IgD-negative memory B cell (primary cell): ENCODE data around the gene KCNN1. TPM values are rescaled to one million over a fixed set of nuclear protein-coding genes. Genes with fewer than 3 reads are reported as not detected.
A peak's percentile ranks its signal among the peaks of the same experiment; 100 is the strongest.
"Not testable (repeated sequence)": the region's sequence is repeated elsewhere in the genome, so short reads cannot be mapped to it uniquely, and the experiment has no call there.

Source experiments
- H3K27ac Mint-ChIP-seq, 3 donors: one replicate each; pipeline ENCODE4 v1.8.0; 2020 to 2022; ENCODE audit warnings: mild to moderate bottlenecking in 3 of 3, mixed read lengths in 3 of 3, moderate library complexity in 1 of 3
- H3K27me3 Mint-ChIP-seq: one replicate; pipeline ENCODE4 v1.8.0; 2021; ENCODE audit warnings: mixed read lengths
- H3K36me3 Mint-ChIP-seq: one replicate; pipeline ENCODE4 v1.8.0; 2020; ENCODE audit warnings: mild to moderate bottlenecking, mixed read lengths
- H3K4me1 Mint-ChIP-seq, 3 donors: one replicate each; pipeline ENCODE4 v1.8.0; 2020 to 2022; ENCODE audit warnings: mixed read lengths in 3 of 3, mild to moderate bottlenecking in 1 of 3
- H3K4me3 Mint-ChIP-seq, 4 donors: one replicate each; pipeline ENCODE4 v1.8.0; 2020 to 2022; ENCODE audit warnings: mild to moderate bottlenecking in 4 of 4, mixed read lengths in 4 of 4, moderate library complexity in 3 of 4
- H3K9me3 Mint-ChIP-seq, 3 donors: one replicate each; pipeline ENCODE4 v1.8.0; 2020 to 2021; ENCODE audit warnings: mixed read lengths in 3 of 3, mild to moderate bottlenecking in 1 of 3
- polyA plus RNA-seq: library from polyadenylated mRNA; unstranded; fragments of 300-500 nt; fragmentation: Illumina TruSeq; gene quantifications from one replicate; pipeline ENCODE4 v1.2.3, GENCODE V29; 2021

KCNN1 gene
- polyA plus RNA-seq, 1 donor from 2014 or later: not detected

GRCh38 chr19:17972230-17972629 is 5.3 kb downstream of the KCNN1 start:
- Mint-ChIP-seq H3K27ac (no peak overlapping the region), H3K4me1 (peaks cover 0 to 2% (median 0%) of the 10 kb centered on the region in 3 donors), H3K4me3 (no peak overlapping the region), H3K27me3 (peaks cover 8% of the 10 kb centered on the region), H3K9me3 (no peaks in the 10 kb centered on the region), H3K36me3 (no peaks in the 10 kb centered on the region)

- Mint-ChIP-seq H3K27me3 (peaks cover 4% of the 10 kb centered on the region), H3K9me3 (no peaks in the 10 kb centered on the region), H3K36me3 (no peaks in the 10 kb centered on the region), H3K27ac (no peak overlapping the region), H3K4me1 (peaks cover 0 to 3% (median 0%) of the 10 kb centered on the region in 3 donors), H3K4me3 (no peak overlapping the region)
Observed at GRCh38 chr19:17973759-17974158, 6.9 kb downstream of the KCNN1 start.

GRCh38 chr19:17974551-17974950 is 7.6 kb downstream of the KCNN1 start:
- peaks cover 4% of the 10 kb centered on the region for H3K27me3 Mint-ChIP-seq
- H3K27ac Mint-ChIP-seq: no peak overlapping the region
- no peak overlapping the region for H3K4me3 Mint-ChIP-seq
- H3K36me3 Mint-ChIP-seq: no peaks in the 10 kb centered on the region
- H3K9me3 Mint-ChIP-seq: no peaks in the 10 kb centered on the region
- peaks cover 1 to 6% (median 2%) of the 10 kb centered on the region in 3 donors for H3K4me1 Mint-ChIP-seq

GRCh38 chr19:17975032-17975431 is 8.1 kb downstream of the KCNN1 start:
- peaks cover 3 to 10% (median 4%) of the 10 kb centered on the region in 3 donors for H3K4me1 Mint-ChIP-seq
- no peak overlapping the region for H3K27ac Mint-ChIP-seq
- H3K9me3 Mint-ChIP-seq: no peaks in the 10 kb centered on the region

GRCh38 chr19:17977021-17977420 is 10.1 kb downstream of the KCNN1 start:
- Mint-ChIP-seq H3K27ac (peak overlapping the region in 1 of 3 donors; percentile 25), H3K36me3 (no peaks in the 10 kb centered on the region), H3K4me1 (peaks cover 6 to 10% (median 7%) of the 10 kb centered on the region in 3 donors), H3K27me3 (no peaks in the 10 kb centered on the region), H3K9me3 (no peaks in the 10 kb centered on the region), H3K4me3 (no peak overlapping the region)

More at GRCh38 chr19:17975032-17975431, 8.1 kb downstream of the KCNN1 start:
- Mint-ChIP-seq H3K27me3 (no peaks in the 10 kb centered on the region), H3K4me3 (no peak overlapping the region), H3K36me3 (no peaks in the 10 kb centered on the region)

GRCh38 chr19:17977488-17977887 is 10.6 kb downstream of the KCNN1 start:
- Mint-ChIP-seq H3K36me3 (no peaks in the 10 kb centered on the region), H3K27ac (peak overlapping the region in 2 of 3 donors; percentile 25 to 65), H3K27me3 (no peaks in the 10 kb centered on the region), H3K4me1 (peaks cover 6 to 10% (median 7%) of the 10 kb centered on the region in 3 donors), H3K4me3 (peak overlapping the region in 1 of 4 donors; percentile 31), H3K9me3 (no peaks in the 10 kb centered on the region)

- Mint-ChIP-seq H3K27ac (no peak overlapping the region), H3K4me3 (no peak overlapping the region), H3K27me3 (peaks cover 5% of the 10 kb centered on the region), H3K9me3 (no peaks in the 10 kb centered on the region), H3K36me3 (no peaks in the 10 kb centered on the region), H3K4me1 (peaks cover 6 to 10% (median 9%) of the 10 kb centered on the region in 3 donors)
Observed at GRCh38 chr19:17981611-17982010, 14.7 kb downstream of the KCNN1 start.

- Mint-ChIP-seq H3K36me3 (no peaks in the 10 kb centered on the region), H3K27me3 (peaks cover 5% of the 10 kb centered on the region)
Observed at GRCh38 chr19:17982430-17982829, 15.5 kb downstream of the KCNN1 start.

GRCh38 chr19:17985037-17985818 is 18.3 kb downstream of the KCNN1 start:
- Mint-ChIP-seq H3K27me3 (peaks cover 5% of the 10 kb centered on the region), H3K4me1 (peaks cover 0 to 5% (median 2%) of the 10 kb centered on the region in 3 donors), H3K9me3 (no peaks in the 10 kb centered on the region), H3K27ac (no peak overlapping the region), H3K4me3 (no peak overlapping the region), H3K36me3 (no peaks in the 10 kb centered on the region)

More at GRCh38 chr19:17982430-17982829, 15.5 kb downstream of the KCNN1 start:
- Mint-ChIP-seq H3K9me3 (no peaks in the 10 kb centered on the region), H3K4me1 (peaks cover 6 to 10% (median 9%) of the 10 kb centered on the region in 3 donors), H3K27ac (no peak overlapping the region), H3K4me3 (peak overlapping the region in 1 of 4 donors; percentile 17)

- peak overlapping the region in 1 of 3 donors; percentile 16 for H3K27ac Mint-ChIP-seq
- not testable (repeated sequence) for H3K27me3 Mint-ChIP-seq, H3K9me3 Mint-ChIP-seq, H3K4me1 Mint-ChIP-seq, H3K36me3 Mint-ChIP-seq, H3K4me3 Mint-ChIP-seq
Observed at GRCh38 chr19:17986569-17986968, 19.7 kb downstream of the KCNN1 start.

GRCh38 chr19:17988161-17988560 is 21.3 kb downstream of the KCNN1 start:
- H3K27ac Mint-ChIP-seq: no peak overlapping the region
- peaks cover 5% of the 10 kb centered on the region for H3K27me3 Mint-ChIP-seq
- no peaks in the 10 kb centered on the region for H3K36me3 Mint-ChIP-seq

GRCh38 chr19:17989425-17990094 is 22.7 kb downstream of the KCNN1 start:
- Mint-ChIP-seq H3K9me3 (no peaks in the 10 kb centered on the region), H3K36me3 (no peaks in the 10 kb centered on the region), H3K4me1 (peaks cover 0 to 2% (median 0%) of the 10 kb centered on the region in 3 donors), H3K27ac (peak overlapping the region in 1 of 3 donors; percentile 25), H3K27me3 (peaks cover 5% of the 10 kb centered on the region), H3K4me3 (no peak overlapping the region)

More at GRCh38 chr19:17988161-17988560, 21.3 kb downstream of the KCNN1 start:
- Mint-ChIP-seq H3K9me3 (no peaks in the 10 kb centered on the region), H3K4me1 (peaks cover 0 to 2% (median 0%) of the 10 kb centered on the region in 3 donors), H3K4me3 (no peak overlapping the region)

- Mint-ChIP-seq H3K4me3 (no peak overlapping the region), H3K27me3 (no peaks in the 10 kb centered on the region), H3K9me3 (no peaks in the 10 kb centered on the region), H3K36me3 (no peaks in the 10 kb centered on the region), H3K27ac (no peak overlapping the region), H3K4me1 (peaks cover 0 to 3% (median 2%) of the 10 kb centered on the region in 3 donors)
Observed at GRCh38 chr19:17993076-17993813, 26.3 kb downstream of the KCNN1 start.

- peak overlapping the region in 1 of 4 donors; percentile 85 for H3K4me3 Mint-ChIP-seq
- no peaks in the 10 kb centered on the region for H3K36me3 Mint-ChIP-seq
- H3K27ac Mint-ChIP-seq: peak overlapping the region in 2 of 3 donors; percentile 80 to 95
- no peaks in the 10 kb centered on the region for H3K27me3 Mint-ChIP-seq
- H3K9me3 Mint-ChIP-seq: no peaks in the 10 kb centered on the region
- H3K4me1 Mint-ChIP-seq: peaks cover 8 to 11% (median 9%) of the 10 kb centered on the region in 3 donors
Observed at GRCh38 chr19:17996826-17997316, 30.0 kb downstream of the KCNN1 start.
